ENCODE data around the gene AOPEP. TPM values are rescaled to one million over a fixed set of nuclear protein-coding genes. Genes with fewer than 3 reads are reported as not detected.

The AOPEP gene
- polyA plus RNA-seq, 2 of the 4 experiments (the other 2 are of a cell fraction): 226 to 266 TPM

DNA sequence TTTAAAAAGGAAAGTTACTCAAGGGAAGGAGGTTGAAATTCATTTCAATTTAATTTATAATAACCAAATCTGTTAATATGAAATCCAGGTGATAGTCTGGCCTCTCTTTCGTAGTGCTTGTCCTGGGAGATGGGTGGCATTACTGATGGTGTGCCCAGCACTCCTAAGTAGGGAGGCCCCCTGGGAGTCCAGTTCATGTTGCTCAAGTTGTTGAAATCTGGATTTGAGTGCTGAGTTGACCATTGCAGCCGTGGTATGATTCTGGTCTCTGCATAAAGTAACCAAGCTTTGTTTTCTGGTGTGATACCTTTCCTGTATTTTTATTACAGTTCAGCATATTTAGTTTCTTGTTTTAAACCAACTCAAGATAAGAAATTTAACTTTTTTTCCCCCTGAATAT is 303.2 kb downstream of the AOPEP start (continued):
- TF ChIP-seq, protein P1, sequence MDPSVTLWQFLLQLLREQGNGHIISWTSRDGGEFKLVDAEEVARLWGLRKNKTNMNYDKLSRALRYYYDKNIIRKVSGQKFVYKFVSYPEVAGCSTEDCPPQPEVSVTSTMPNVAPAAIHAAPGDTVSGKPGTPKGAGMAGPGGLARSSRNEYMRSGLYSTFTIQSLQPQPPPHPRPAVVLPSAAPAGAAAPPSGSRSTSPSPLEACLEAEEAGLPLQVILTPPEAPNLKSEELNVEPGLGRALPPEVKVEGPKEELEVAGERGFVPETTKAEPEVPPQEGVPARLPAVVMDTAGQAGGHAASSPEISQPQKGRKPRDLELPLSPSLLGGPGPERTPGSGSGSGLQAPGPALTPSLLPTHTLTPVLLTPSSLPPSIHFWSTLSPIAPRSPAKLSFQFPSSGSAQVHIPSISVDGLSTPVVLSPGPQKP (IDR thresholded peaks at IDR 0.05; ENCODE audit: low read depth, low read length): no peak
- TF ChIP-seq SREBF2 (IDR thresholded peaks at IDR 0.05): no peak

DNA sequence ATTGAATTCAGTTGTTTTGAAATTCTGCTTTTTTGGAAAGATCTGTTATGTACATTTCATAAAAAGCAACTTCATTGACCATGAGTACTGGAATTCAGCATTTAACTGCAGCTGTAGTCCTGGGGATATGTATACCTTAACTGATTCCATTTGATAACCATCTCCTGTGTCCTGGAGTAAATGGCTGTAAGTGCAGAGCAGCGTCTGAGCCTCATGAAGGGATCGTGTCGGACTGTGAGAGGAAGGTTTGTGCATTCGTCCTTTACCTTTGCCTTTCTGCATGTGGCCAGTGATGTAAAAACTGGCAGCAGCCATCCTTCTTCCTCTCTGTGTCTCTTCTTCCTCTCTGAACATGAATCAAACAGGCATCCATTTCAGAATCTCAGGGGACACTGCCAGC is 303.8 kb downstream of the AOPEP start:
- H3K27ac ChIP-seq: peak overlapping the region; percentile 74 to 99; a peak in 5 of 6 replicates
- no peaks in the 10 kb centered on the region for H3K9me3 ChIP-seq
- H3K4me2 ChIP-seq: peak overlapping the region; percentile 74
- ChIA-PET CTCF (interaction anchor here (0.9 to 4.9 kb wide), 3 partner anchors 8 to 349 kb away, joined by 3 to 45 read pairs (median 3); no protein-coding TSS in a partner anchor), POLR2A (interaction anchor here (1.5 kb wide), 1 partner anchor 16 kb away, joined by 4 read pairs; no protein-coding TSS in a partner anchor)
- ATAC-seq (no peak), DNase-seq (ENCODE audit: low read depth in 1 of 2, low spot score in 1 of 2) (no peak), FAIRE-seq (no peak)
- H3K4me3 ChIP-seq: no peak overlapping the region
- WGBS (ENCODE audit: missing lambda C conversion rate): 42% methylated on average over 4 of the region's 4 CpGs
- H3K4me1 ChIP-seq: peaks cover 100% of the 10 kb centered on the region
- TF ChIP-seq EHMT2 (IDR thresholded peaks at IDR 0.05; ENCODE audit: low read depth) (no peak), POLR2A (IDR thresholded peaks at IDR 0.05; ENCODE audit: low read length) (no peak), FOSL2 (IDR thresholded peaks at IDR 0.05) (no peak), FOSL2 (CRISPR knock-in tag; IDR thresholded peaks at IDR 0.05) (no peak), RNF2 (IDR thresholded peaks at IDR 0.05; ENCODE audit: borderline replicate concordance, low read depth) (no peak), E2F6 (IDR thresholded peaks at IDR 0.05; ENCODE audit: borderline replicate concordance, low read depth) (no peak), HES2 (IDR thresholded peaks at IDR 0.05) (no peak), JUNB (IDR thresholded peaks at IDR 0.05) (no peak)
- TF ChIP-seq, protein P2, sequence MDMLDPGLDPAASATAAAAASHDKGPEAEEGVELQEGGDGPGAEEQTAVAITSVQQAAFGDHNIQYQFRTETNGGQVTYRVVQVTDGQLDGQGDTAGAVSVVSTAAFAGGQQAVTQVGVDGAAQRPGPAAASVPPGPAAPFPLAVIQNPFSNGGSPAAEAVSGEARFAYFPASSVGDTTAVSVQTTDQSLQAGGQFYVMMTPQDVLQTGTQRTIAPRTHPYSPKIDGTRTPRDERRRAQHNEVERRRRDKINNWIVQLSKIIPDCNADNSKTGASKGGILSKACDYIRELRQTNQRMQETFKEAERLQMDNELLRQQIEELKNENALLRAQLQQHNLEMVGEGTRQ (IDR thresholded peaks at IDR 0.05): no peak
- TF ChIP-seq, protein P3, sequence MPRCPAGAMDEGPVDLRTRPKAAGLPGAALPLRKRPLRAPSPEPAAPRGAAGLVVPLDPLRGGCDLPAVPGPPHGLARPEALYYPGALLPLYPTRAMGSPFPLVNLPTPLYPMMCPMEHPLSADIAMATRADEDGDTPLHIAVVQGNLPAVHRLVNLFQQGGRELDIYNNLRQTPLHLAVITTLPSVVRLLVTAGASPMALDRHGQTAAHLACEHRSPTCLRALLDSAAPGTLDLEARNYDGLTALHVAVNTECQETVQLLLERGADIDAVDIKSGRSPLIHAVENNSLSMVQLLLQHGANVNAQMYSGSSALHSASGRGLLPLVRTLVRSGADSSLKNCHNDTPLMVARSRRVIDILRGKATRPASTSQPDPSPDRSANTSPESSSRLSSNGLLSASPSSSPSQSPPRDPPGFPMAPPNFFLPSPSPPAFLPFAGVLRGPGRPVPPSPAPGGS (IDR thresholded peaks at IDR 0.05): no peak

DNA sequence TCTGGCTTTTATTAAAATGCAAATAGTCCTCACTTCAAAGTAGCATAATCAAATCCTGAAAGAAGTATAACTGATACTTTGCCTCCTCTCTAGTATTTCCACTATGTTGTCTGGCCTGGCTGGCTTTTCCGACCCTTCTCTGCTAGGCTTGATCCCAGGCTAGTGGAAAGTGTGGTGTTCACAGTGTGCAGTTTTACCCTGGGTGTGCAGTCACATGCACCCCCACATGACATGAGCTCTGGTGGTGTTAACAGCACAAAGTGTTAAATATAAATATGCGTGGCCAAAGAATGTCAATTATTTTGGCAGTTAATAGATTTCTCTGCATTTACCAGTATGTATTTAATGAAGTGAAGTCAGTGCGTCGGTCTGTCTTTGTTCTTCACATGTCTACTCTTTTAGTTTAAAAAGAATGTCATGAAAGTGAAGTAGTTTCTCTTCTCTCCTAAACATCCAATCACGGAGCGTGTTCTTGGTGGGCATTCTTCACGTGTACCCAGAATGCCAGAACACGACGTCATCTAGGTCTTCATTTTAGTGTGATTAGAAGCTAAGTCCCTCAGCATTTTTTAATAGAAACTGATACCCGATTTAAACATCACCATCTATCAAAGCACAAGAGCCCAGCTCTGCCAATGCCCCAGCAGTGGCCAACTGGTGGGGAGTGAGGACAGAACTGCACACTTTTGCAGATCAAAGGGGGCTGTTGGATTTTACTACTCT is 304.6 kb downstream of the AOPEP start:
- TF ChIP-seq MAZ (IDR thresholded peaks at IDR 0.05; ENCODE audit: borderline replicate concordance, low read depth, low read length) (no peak), RARB (CRISPR knock-in tag; IDR thresholded peaks at IDR 0.05) (no peak), FOSB (CRISPR knock-in tag; IDR thresholded peaks at IDR 0.05) (0 out of 2 replicates have a peak, but pooled peaks have one; percentile 68)
- ChIA-PET POLR2A (interaction anchor here (0.5 to 1.6 kb wide), 3 partner anchors 9 to 13 kb away, joined by 3 to 4 read pairs (median 4); no protein-coding TSS in a partner anchor), CTCF (interaction anchor here (0.6 to 4.9 kb wide), 6 partner anchors 9 to 350 kb away, joined by 3 to 45 read pairs (median 3); no protein-coding TSS in a partner anchor)
- H3K4me2 ChIP-seq: peak overlapping the region; percentile 74
- no peak overlapping the region for H3K4me3 ChIP-seq
- DNase-seq (ENCODE audit: low read depth in 1 of 2, low spot score in 1 of 2) (no peak), ATAC-seq (no peak), FAIRE-seq (no peak)
- peaks cover 99% of the 10 kb centered on the region for H3K4me1 ChIP-seq
- H3K9me3 ChIP-seq: no peaks in the 10 kb centered on the region
- 70% methylated on average over 10 of the region's 10 CpGs for WGBS (ENCODE audit: missing lambda C conversion rate)
- peak overlapping the region; percentile 74 to 99; a peak in 5 of 6 replicates for H3K27ac ChIP-seq
